Stomach (tissue), 4 donors: ENCODE data around the gene PNPLA2.

Experiments used
- CTCF ChIP-seq, 7 experiments: fragments of 450-650 bp in 4 of 7; fragments of 200-600 bp in 3 of 7; sonication (generic) in 3 of 7; IDR thresholded peaks; one replicate each; pipeline ENCODE4 v1.5.1; 2016 to 2019; ENCODE audit warnings: antibody characterized with exemption in 7 of 7, control low read depth in 2 of 7, mild to moderate bottlenecking in 1 of 7
- POLR2AphosphoS5 ChIP-seq, 3 donors: sonication (generic); formaldehyde crosslinking; IDR thresholded peaks; one replicate each; pipeline ENCODE4 v1.6.1; 2016; ENCODE audit warnings: antibody characterized with exemption in 3 of 3

GRCh38 chr11:792873-793272 lies 25.8 kb upstream of the PNPLA2 start:
- TF ChIP-seq CTCF (IDR thresholded peaks at IDR 0.05) (no peak), POLR2AphosphoS5 (IDR thresholded peaks at IDR 0.05) (no peak)
